Vagina (tissue), 2 donors: ENCODE results near the gene C17orf75.

Experiments used
- POLR2AphosphoS5 ChIP-seq, 2 donors: sonication (generic); formaldehyde crosslinking; IDR thresholded peaks; one replicate each; pipeline ENCODE4 v1.9.0; 2017; ENCODE audit warnings: antibody characterized with exemption in 2 of 2, mild to moderate bottlenecking in 2 of 2, low read depth in 1 of 2; ENCODE audit not compliant: insufficient read depth in 1 of 2
- TF ChIP-seq, protein P1 (sequence below), 3 experiments: fragments of 450-650 bp in 2 of 3; fragments of 200-600 bp in 1 of 3; sonication (generic) in 1 of 3; IDR thresholded peaks; one replicate each; pipeline ENCODE4 v1.5.1; 2017 to 2019; ENCODE audit warnings: antibody characterized with exemption in 3 of 3, mild to moderate bottlenecking in 2 of 3, moderate library complexity in 2 of 3

DNA sequence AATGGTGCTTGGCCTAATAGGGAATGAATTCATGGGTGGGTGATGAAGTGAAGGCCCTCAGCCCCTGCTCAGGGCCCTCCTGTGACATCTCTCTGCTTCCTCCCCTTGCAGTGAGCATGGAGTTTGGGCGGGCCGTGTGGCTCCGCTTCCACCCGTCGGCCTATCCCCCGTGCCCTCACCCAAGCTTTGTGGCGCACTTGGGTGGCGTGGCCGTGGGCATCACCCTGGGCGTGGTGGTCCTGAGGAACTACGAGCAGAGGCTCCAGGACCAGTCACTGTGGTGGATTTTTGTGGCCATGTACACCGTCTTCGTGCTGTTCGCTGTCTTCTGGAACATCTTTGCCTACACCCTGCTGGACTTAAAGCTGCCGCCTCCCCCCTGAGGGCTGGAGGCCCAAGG is 21.1 kb downstream of the C17orf75 start:
- TF ChIP-seq POLR2AphosphoS5 (IDR thresholded peaks at IDR 0.05; ENCODE audit: insufficient read depth in 1 of 2, low read depth in 1 of 2) = no peak
- TF ChIP-seq, protein P1, sequence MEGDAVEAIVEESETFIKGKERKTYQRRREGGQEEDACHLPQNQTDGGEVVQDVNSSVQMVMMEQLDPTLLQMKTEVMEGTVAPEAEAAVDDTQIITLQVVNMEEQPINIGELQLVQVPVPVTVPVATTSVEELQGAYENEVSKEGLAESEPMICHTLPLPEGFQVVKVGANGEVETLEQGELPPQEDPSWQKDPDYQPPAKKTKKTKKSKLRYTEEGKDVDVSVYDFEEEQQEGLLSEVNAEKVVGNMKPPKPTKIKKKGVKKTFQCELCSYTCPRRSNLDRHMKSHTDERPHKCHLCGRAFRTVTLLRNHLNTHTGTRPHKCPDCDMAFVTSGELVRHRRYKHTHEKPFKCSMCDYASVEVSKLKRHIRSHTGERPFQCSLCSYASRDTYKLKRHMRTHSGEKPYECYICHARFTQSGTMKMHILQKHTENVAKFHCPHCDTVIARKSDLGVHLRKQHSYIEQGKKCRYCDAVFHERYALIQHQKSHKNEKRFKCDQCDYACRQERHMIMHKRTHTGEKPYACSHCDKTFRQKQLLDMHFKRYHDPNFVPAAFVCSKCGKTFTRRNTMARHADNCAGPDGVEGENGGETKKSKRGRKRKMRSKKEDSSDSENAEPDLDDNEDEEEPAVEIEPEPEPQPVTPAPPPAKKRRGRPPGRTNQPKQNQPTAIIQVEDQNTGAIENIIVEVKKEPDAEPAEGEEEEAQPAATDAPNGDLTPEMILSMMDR (IDR thresholded peaks at IDR 0.05) = no peak
